HG03066 (cell line): ENCODE measurements around the gene EPB41L3.
"Not testable (repeated sequence)": the region's sequence is repeated elsewhere in the genome, so short reads cannot be mapped to it uniquely, and the experiment has no call there.

ENCODE experiments used
- ATAC-seq: cut with Tn5 transposase; IDR thresholded peaks from one replicate; pipeline ENCODE4 v1.9.1; 2021; ENCODE audit warnings: low read depth; ENCODE audit not compliant: unreplicated experiment

The EPB41L3 gene

GRCh38 chr18:5534845-5535244, 9.0 kb downstream of the EPB41L3 start:
- ATAC-seq, result no peak

- no peak for ATAC-seq
Observed at GRCh38 chr18:5532066-5532465, 11.7 kb downstream of the EPB41L3 start.

GRCh38 chr18:5530629-5531178, 13.1 kb downstream of the EPB41L3 start:
- ATAC-seq, result no peak

GRCh38 chr18:5529471-5529870, 14.3 kb downstream of the EPB41L3 start:
- ATAC-seq, result no peak

GRCh38 chr18:5527603-5528002, 16.2 kb downstream of the EPB41L3 start:
- no peak for ATAC-seq

- ATAC-seq, result no peak
Observed at GRCh38 chr18:5524660-5525059, 19.1 kb downstream of the EPB41L3 start.

- ATAC-seq, result no peak
Observed at GRCh38 chr18:5521000-5521399, 22.8 kb downstream of the EPB41L3 start.

GRCh38 chr18:5520464-5520863, 23.3 kb downstream of the EPB41L3 start:
- ATAC-seq, result no peak

- no peak for ATAC-seq
Observed at GRCh38 chr18:5519448-5520298, 24.1 kb downstream of the EPB41L3 start.

- ATAC-seq, result no peak
Observed at GRCh38 chr18:5518899-5519371, 24.9 kb downstream of the EPB41L3 start.

GRCh38 chr18:5518179-5518770, 25.5 kb downstream of the EPB41L3 start:
- no peak for ATAC-seq

- no peak for ATAC-seq
Observed at GRCh38 chr18:5516841-5517240, 27.0 kb downstream of the EPB41L3 start.

GRCh38 chr18:5515011-5515784, 28.6 kb downstream of the EPB41L3 start:
- no peak for ATAC-seq

GRCh38 chr18:5513947-5514346, 29.9 kb downstream of the EPB41L3 start:
- no peak for ATAC-seq

- ATAC-seq, result no peak
Observed at GRCh38 chr18:5512176-5512575, 31.6 kb downstream of the EPB41L3 start.

GRCh38 chr18:5511541-5511940, 32.3 kb downstream of the EPB41L3 start:
- not testable (repeated sequence) for ATAC-seq

- no peak for ATAC-seq
Observed at GRCh38 chr18:5510135-5510846, 33.5 kb downstream of the EPB41L3 start.

- ATAC-seq, result no peak
Observed at GRCh38 chr18:5508821-5509220, 35.0 kb downstream of the EPB41L3 start.

- ATAC-seq, result no peak
Observed at GRCh38 chr18:5507756-5508155, 36.0 kb downstream of the EPB41L3 start.

- ATAC-seq, result no peak
Observed at GRCh38 chr18:5506174-5506573, 37.6 kb downstream of the EPB41L3 start.
